ENCODE measurements around the gene UCMA.
A peak's percentile ranks its signal among the peaks of the same experiment; 100 is the strongest.
"Not testable (repeated sequence)": the region's sequence is repeated elsewhere in the genome, so short reads cannot be mapped to it uniquely, and the experiment has no call there.

UCMA gene

GRCh38 chr10:13234172-13234571 is at the start of gene UCMA:
Gene UCMA (minus strand): TSS chr10:13234374. CDS start chr10:13234258, 116 bp downstream.
- DNase-seq: no peak

GRCh38 chr10:13282348-13282747 is 48.2 kb upstream of the UCMA start:
- not testable (repeated sequence) for DNase-seq

GRCh38 chr10:13276749-13277365 is 42.7 kb upstream of the UCMA start:
- DNase-seq: no peak

- DNase-seq: not testable (repeated sequence)
These were observed 42.0 kb upstream of the UCMA start for GRCh38 chr10:13276146-13276545.

- peak; percentile 10 for DNase-seq
These were observed 38.0 kb upstream of the UCMA start for GRCh38 chr10:13272164-13272571.

- peak; percentile 4 for DNase-seq
These were observed 37.5 kb upstream of the UCMA start for GRCh38 chr10:13271552-13272163.

- peak; percentile 5 for DNase-seq
These were observed 36.8 kb upstream of the UCMA start for GRCh38 chr10:13270877-13271551.

- no peak for DNase-seq
These were observed 34.7 kb upstream of the UCMA start for GRCh38 chr10:13268841-13269240.

GRCh38 chr10:13268310-13268709 is 34.1 kb upstream of the UCMA start:
- DNase-seq: no peak

GRCh38 chr10:13263591-13263990 is 29.4 kb upstream of the UCMA start:
- no peak for DNase-seq

- DNase-seq: no peak
These were observed 28.3 kb upstream of the UCMA start for GRCh38 chr10:13262433-13262832.

- DNase-seq: no peak
These were observed 23.5 kb upstream of the UCMA start for GRCh38 chr10:13257621-13258140.

GRCh38 chr10:13256627-13257026 is 22.5 kb upstream of the UCMA start:
- DNase-seq: no peak

GRCh38 chr10:13253726-13254125 is 19.6 kb upstream of the UCMA start:
- no peak for DNase-seq

GRCh38 chr10:13247784-13248183 is 13.6 kb upstream of the UCMA start:
- no peak for DNase-seq

GRCh38 chr10:13247246-13247645 is 13.1 kb upstream of the UCMA start:
- no peak for DNase-seq

- not testable (repeated sequence) for DNase-seq
These were observed 8.1 kb upstream of the UCMA start for GRCh38 chr10:13242260-13242659.

- no peak for DNase-seq
These were observed 7.4 kb upstream of the UCMA start for GRCh38 chr10:13241613-13242012.

- DNase-seq: no peak
These were observed 5.7 kb upstream of the UCMA start for GRCh38 chr10:13239923-13240322.

- no peak for DNase-seq
These were observed 4.3 kb upstream of the UCMA start for GRCh38 chr10:13238271-13239077.

- no peak for DNase-seq
These were observed 2.5 kb upstream of the UCMA start for GRCh38 chr10:13236638-13237037.

- not testable (repeated sequence) for DNase-seq
These were observed 562 bp upstream of the UCMA start for GRCh38 chr10:13234736-13235135.

GRCh38 chr10:13233358-13233757 is 816 bp downstream of the UCMA start:
- no peak for DNase-seq
